HG03135 (cell line): ENCODE results near the gene REXO1.
A peak's percentile ranks its signal among the peaks of the same experiment; 100 is the strongest.
"Not testable (repeated sequence)": the region's sequence is repeated elsewhere in the genome, so short reads cannot be mapped to it uniquely, and the experiment has no call there.

Source experiments
- ATAC-seq: cut with Tn5 transposase; IDR thresholded peaks from one replicate; pipeline ENCODE4 v1.9.1; 2021; ENCODE audit warnings: mild to moderate bottlenecking, moderate library complexity; ENCODE audit not compliant: unreplicated experiment

Gene REXO1

GRCh38 chr19:1848399-1849131 lies at the start of gene REXO1:
Gene REXO1, minus strand, starts transcription at chr19:1848483. Its CDS starts 125 bp downstream, at chr19:1848358.
- peak; percentile 59 for ATAC-seq

DNA sequence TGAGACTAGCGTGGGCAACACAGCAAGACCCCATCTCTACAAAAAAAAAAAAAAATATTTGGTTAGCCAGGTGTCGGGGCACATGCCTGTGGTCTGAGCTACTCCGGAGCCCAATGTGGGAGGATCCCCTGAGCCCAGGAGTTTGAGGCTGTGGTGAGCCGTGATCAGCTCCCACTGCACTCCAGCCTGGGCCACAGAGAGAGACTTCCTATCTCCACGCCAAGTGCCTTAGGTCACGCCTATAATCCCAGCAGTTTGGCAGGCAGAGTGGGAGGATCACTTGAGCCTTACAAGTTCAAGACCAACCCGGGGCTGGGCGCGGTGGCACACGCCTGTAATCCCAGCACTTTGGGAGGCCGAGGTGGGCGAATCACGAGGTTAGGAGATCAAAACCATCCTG lies 48.2 kb upstream of the REXO1 start:
- ATAC-seq: no peak

DNA sequence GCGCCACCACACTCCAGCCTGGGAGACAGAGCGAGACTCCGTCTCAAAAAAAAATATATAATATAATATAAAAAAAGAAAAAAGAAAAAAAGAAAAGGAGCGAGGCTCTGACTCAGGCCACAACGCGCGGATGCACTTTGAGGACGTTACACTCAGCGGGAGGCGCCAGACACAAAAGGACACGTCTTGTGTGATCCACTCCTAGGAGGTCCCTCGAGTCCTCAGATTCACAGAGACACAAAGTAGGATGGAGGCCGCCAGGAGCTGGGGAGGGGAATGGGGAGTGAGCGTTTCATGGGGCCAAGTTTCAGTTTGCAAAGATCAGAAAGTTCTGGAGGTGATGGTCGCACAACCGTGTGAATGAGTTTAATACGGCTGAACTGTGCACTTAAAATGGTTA lies 45.5 kb upstream of the REXO1 start:
- ATAC-seq: no peak

DNA sequence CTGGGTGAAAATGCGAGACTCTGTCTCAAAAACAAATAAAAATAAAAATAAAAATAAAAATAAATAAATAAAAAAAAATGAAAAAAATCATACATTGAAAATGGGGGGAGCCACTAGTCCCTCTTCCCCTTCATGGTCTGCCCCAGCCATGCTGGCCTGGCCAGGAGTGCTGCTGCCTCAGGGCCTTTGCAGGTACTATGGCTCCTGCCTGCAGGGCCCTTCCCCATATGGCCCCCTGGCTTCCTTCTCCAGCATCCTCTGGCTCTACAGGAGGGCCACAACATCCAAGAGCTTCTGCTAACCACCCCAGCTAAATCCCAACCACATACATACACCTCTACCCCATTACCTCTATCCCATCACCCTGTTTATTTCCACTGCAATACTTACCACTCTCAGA lies 41.6 kb upstream of the REXO1 start:
- ATAC-seq: no peak

DNA sequence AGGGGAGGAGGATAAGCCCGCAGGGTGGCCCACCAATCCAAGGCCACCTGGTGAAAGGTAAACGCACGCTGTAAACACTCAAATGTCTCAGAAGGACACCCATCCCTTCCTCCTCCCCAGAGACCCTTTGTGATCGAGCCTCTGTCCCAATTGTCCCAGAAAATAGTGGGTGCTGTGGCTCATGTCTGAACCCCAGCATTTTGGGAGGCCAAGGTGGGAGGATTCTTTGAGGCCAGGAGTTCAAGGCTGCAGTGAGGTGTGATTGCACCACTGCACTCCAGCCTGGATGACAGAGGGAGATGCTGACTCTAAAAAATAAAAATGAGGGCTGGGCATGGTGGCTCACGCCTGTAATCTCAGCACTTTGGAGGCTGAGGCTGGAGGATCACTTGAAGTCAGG lies 40.1 kb upstream of the REXO1 start:
- ATAC-seq: no peak

GRCh38 chr19:1886360-1886759 lies 38.1 kb upstream of the REXO1 start:
- not testable (repeated sequence) for ATAC-seq

- peak; percentile 68 for ATAC-seq
Observed at GRCh38 chr19:1885398-1886119, 37.3 kb upstream of the REXO1 start, which contains the start of gene ABHD17A. Gene ABHD17A, minus strand, starts transcription at chr19:1885496. Its CDS starts 3,930 bp downstream, at chr19:1881566.

- ATAC-seq: peak; percentile 23
Observed at GRCh38 chr19:1884719-1885334, 36.5 kb upstream of the REXO1 start.

DNA sequence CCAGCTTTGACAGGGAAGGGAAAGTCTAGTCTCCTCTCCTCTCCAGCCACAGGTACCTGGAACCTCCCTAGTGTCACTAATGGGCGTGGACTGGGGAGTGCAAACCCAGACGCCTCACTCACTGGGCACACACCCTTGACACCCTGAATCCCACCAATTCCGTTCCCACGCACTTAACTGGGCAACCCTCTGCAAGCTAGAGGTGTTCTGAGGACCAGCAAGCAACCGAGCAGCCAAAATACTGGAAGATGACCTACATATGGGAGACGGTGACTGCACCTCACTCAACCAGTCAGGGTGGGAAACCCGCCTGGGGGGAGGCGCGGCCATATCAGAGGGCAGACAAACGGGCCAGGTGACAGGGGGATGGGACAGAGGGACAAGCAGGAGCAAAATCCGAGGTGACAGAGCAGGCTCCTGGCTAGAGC lies 36.0 kb upstream of the REXO1 start:
- ATAC-seq: no peak

GRCh38 chr19:1883784-1884183 lies 35.5 kb upstream of the REXO1 start:
- ATAC-seq: no peak

- ATAC-seq: no peak
Observed at GRCh38 chr19:1882786-1883692, 34.8 kb upstream of the REXO1 start.

GRCh38 chr19:1882089-1882785 lies 34.0 kb upstream of the REXO1 start:
- no peak for ATAC-seq

GRCh38 chr19:1881393-1882088 lies 33.3 kb upstream of the REXO1 start:
- ATAC-seq: not testable (repeated sequence)

- no peak for ATAC-seq
Observed at GRCh38 chr19:1880611-1881392, 32.5 kb upstream of the REXO1 start.

DNA sequence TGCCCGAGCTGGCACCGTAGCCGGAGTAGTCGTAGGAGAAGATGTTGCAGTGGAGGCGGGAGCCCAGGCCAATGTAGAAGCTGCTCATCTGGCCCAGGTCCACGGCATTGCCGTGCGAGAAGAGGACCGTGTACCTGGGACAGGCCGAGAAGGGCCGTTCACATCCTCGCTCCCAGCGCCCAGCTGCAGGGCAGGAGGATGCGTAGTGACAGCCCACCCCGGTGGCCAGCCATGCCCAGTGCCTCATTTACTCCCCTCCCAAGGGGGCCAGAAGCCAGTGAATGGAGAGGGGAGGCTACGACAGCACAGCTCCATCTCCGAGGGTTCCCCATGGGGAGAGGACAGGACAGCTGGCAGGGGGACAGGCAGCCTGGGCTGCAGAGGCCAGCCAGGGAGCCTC lies 31.7 kb upstream of the REXO1 start:
- ATAC-seq: not testable (repeated sequence)

- ATAC-seq: not testable (repeated sequence)
Observed at GRCh38 chr19:1878583-1878982, 30.3 kb upstream of the REXO1 start.

DNA sequence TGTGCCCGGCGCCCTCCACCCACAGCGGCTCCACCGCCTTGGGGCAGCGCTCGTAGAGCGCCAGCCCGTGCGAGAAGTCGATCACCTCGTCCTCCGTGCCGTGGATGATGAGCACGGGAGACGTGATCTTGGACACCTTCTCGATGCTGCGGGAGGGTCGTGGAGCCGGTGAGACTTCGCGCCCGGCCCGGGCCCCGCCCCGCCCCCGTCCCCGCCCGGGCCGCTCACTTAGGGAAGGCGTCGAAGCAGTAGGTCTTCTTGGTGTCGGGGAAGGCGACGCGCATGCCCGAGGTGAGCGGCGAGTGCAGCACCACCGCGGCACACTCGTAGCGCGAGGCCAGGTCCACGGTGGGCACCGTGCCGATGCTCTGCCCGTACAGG lies 29.0 kb upstream of the REXO1 start:
- ATAC-seq: not testable (repeated sequence)

- not testable (repeated sequence) for ATAC-seq
Observed at GRCh38 chr19:1876496-1877279, 28.4 kb upstream of the REXO1 start.
